ENCODE results near the gene SMG6. TPM values are rescaled to one million over a fixed set of nuclear protein-coding genes. Genes with fewer than 3 reads are reported as not detected.

SMG6 gene
- polyA plus RNA-seq, 4 donors = 15.9 to 17.1 (median 16.4) TPM

DNA sequence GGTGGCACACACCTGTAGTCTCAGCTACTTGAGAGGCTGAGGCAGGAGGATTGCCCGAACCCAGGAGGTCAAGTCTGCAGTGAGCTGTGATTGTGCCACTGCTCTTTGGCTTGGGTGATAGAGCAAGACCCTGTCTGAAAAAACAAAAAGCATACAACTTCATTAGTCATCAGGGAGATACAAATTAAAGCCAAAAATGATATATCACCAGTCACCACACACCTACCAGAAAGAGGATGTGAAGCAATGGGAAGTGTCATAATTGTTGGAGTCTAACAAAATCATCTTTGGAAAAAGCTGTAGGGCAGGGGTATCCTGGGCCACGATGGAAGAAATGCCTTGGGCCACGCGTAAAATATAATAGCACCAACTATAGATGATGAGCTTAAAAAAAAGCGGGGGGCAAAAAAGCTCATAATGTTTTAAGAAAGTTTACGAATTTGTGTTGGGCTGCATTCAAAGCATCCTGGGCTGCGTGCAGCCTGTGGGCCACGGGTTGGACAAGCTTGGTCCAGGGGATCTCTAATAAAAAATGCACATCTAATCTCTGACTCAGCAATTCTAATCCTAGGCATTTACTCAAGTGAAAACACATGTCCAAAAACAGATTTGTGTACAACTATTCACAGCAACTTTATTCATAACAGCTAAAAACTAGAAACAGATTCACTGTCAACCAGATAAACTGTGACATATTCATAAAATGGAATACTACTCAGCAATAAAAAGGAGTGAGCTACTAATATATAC is 182.8 kb downstream of the SMG6 start:
- WGBS, 3 donors = 91 to 95% (median 93%) methylated on average over 8 of the region's 8 CpGs
- Histone ChIP-seq H3K4me3 (ENCODE audit: low read depth in 1 of 3, low read length in 3 of 3) (no peak overlapping the region), H3K4me1 (ENCODE audit: control insufficient read depth in 3 of 3, insufficient read depth in 2 of 3, low read depth in 1 of 3, low read length in 2 of 3) (peaks cover 3 to 20% (median 18%) of the 10 kb centered on the region in 3 donors), H3K27me3 (ENCODE audit: control insufficient read depth in 3 of 3, insufficient read depth in 3 of 3, low read length in 3 of 3) (no peaks in the 10 kb centered on the region), H3K36me3 (ENCODE audit: control insufficient read depth in 3 of 3, insufficient read depth in 2 of 3, low read depth in 1 of 3, low read length in 3 of 3) (peaks cover 0 to 13% (median 0%) of the 10 kb centered on the region in 3 donors), H3K9me3 (ENCODE audit: control insufficient read depth in 2 of 2, insufficient read depth in 1 of 2, low read depth in 1 of 2, low read length in 1 of 2) (no peaks in the 10 kb centered on the region), H3K27ac (ENCODE audit: low read depth in 1 of 3, low read length in 2 of 3) (peak overlapping the region in 1 of 3 donors; percentile 58)
- FAIRE-seq (no peak), DNase-seq (no peak)

DNA sequence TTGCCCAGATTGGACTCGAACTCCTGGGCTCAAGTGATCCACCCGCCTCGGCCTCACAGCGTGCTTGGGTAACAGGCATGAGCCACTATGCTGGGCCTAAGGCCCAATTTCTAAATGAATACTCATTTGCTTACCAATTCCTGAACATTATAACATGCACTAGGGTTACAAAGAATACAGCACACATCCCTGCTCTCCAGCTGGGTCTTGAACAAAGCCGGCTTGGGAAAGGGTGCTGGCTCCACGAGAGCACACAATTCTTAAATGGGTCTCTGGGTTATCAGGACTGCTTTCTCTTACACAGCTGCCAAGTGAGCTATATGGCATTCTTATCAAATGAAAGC is 190.3 kb downstream of the SMG6 start:
- Histone ChIP-seq H3K36me3 (ENCODE audit: control insufficient read depth in 3 of 3, insufficient read depth in 2 of 3, low read depth in 1 of 3, low read length in 3 of 3) (peaks cover 0 to 10% (median 0%) of the 10 kb centered on the region in 3 donors), H3K4me3 (ENCODE audit: low read depth in 1 of 3, low read length in 3 of 3) (no peak overlapping the region), H3K27me3 (ENCODE audit: control insufficient read depth in 3 of 3, insufficient read depth in 3 of 3, low read length in 3 of 3) (no peaks in the 10 kb centered on the region), H3K27ac (ENCODE audit: low read depth in 1 of 3, low read length in 2 of 3) (no peak overlapping the region), H3K4me1 (ENCODE audit: control insufficient read depth in 3 of 3, insufficient read depth in 2 of 3, low read depth in 1 of 3, low read length in 2 of 3) (no peaks in the 10 kb centered on the region), H3K9me3 (ENCODE audit: control insufficient read depth in 2 of 2, insufficient read depth in 1 of 2, low read depth in 1 of 2, low read length in 1 of 2) (no peaks in the 10 kb centered on the region)
- FAIRE-seq (no peak), DNase-seq (no peak)
- WGBS, 3 donors = 78 to 90% (median 83%) methylated on average over 6 of the region's 6 CpGs

DNA sequence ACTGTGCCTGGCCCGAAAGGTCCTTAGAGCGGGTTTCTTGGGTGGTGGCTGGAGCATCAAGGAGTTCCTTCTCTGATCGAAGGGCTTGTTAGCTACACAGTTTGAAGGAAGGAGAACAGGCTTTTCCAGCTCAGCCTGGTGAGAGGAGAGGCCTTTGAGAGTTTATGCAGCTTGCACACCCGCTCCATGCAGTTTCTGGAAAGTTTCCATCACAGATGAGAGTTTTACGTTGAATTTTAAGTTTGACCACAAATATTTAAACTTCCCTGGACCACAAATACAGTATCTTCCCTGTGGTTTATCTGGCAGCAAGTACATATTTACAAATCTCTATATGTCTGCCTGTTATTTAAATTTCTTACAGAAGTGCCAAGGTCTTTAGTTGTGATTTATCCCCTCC is 191.9 kb downstream of the SMG6 start:
- no peaks in the 10 kb centered on the region for H3K27me3 ChIP-seq (ENCODE audit: control insufficient read depth in 3 of 3, insufficient read depth in 3 of 3, low read length in 3 of 3)
- peaks cover 0 to 10% (median 0%) of the 10 kb centered on the region in 3 donors for H3K4me1 ChIP-seq (ENCODE audit: control insufficient read depth in 3 of 3, insufficient read depth in 2 of 3, low read depth in 1 of 3, low read length in 2 of 3)
- no peaks in the 10 kb centered on the region for H3K9me3 ChIP-seq (ENCODE audit: control insufficient read depth in 2 of 2, insufficient read depth in 1 of 2, low read depth in 1 of 2, low read length in 1 of 2)
- FAIRE-seq = no peak
- H3K36me3 ChIP-seq (ENCODE audit: control insufficient read depth in 3 of 3, insufficient read depth in 2 of 3, low read depth in 1 of 3, low read length in 3 of 3) = peaks cover 0 to 17% (median 0%) of the 10 kb centered on the region in 3 donors
- WGBS, 3 donors = 83 to 94% (median 87%) methylated on average over 5 of the region's 5 CpGs
- no peak overlapping the region for H3K27ac ChIP-seq (ENCODE audit: low read depth in 1 of 3, low read length in 2 of 3)
- no peak for DNase-seq
- H3K4me3 ChIP-seq (ENCODE audit: low read depth in 1 of 3, low read length in 3 of 3) = no peak overlapping the region

DNA sequence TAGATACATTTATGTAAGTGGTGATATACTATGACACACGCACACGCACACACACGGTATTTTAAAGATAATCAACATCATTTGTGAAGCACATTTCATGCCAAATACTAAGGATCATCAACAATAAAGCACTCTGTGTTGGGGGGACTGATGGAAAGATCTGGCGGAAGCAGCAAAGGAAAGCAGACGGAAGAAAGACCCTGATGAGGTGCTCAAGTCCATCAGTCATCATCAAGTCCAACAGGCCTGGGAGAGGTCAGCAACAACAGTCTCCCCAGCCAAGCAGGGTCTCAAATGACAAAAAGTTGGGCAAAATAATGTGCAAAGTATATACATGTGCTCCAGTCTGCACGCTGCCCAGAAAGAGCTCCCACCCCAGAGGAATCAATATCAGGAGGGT is 193.1 kb downstream of the SMG6 start:
- no peak for FAIRE-seq
- peaks cover 0 to 17% (median 0%) of the 10 kb centered on the region in 3 donors for H3K36me3 ChIP-seq (ENCODE audit: control insufficient read depth in 3 of 3, insufficient read depth in 2 of 3, low read depth in 1 of 3, low read length in 3 of 3)
- H3K27ac ChIP-seq (ENCODE audit: low read depth in 1 of 3, low read length in 2 of 3) = no peak overlapping the region
- H3K27me3 ChIP-seq (ENCODE audit: control insufficient read depth in 3 of 3, insufficient read depth in 3 of 3, low read length in 3 of 3) = no peaks in the 10 kb centered on the region
- DNase-seq = no peak
- no peaks in the 10 kb centered on the region for H3K9me3 ChIP-seq (ENCODE audit: control insufficient read depth in 2 of 2, insufficient read depth in 1 of 2, low read depth in 1 of 2, low read length in 1 of 2)
- H3K4me1 ChIP-seq (ENCODE audit: control insufficient read depth in 3 of 3, insufficient read depth in 2 of 3, low read depth in 1 of 3, low read length in 2 of 3) = peaks cover 3 to 22% (median 6%) of the 10 kb centered on the region in 3 donors
- H3K4me3 ChIP-seq (ENCODE audit: low read depth in 1 of 3, low read length in 3 of 3) = no peak overlapping the region
- 92 to 97% (median 96%) methylated on average over 6 of the region's 6 CpGs for WGBS, 3 donors

DNA sequence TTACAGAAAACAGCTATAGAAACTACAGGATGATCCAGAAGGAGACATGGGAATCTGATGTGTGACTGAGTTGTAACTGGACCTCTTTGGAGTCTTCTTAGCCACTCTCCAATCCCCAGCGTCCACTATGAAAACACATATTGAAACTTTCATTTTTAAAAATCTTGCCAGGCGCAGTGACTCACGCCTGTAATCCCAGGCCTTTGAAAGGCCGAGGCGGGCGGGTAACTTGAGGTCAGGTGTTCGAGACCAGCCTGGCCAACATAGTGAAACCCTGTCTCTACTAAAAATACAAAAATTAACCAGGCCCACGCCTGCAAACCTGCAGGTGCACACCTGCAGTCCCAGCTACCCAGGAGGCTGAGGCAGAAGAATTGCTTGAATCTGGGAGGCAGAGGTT is 195.4 kb downstream of the SMG6 start:
- H3K4me3 ChIP-seq (ENCODE audit: low read depth in 1 of 3, low read length in 3 of 3) = no peak overlapping the region
- no peak for FAIRE-seq
- no peaks in the 10 kb centered on the region for H3K27me3 ChIP-seq (ENCODE audit: control insufficient read depth in 3 of 3, insufficient read depth in 3 of 3, low read length in 3 of 3)
- no peak for DNase-seq
- peaks cover 3 to 24% (median 6%) of the 10 kb centered on the region in 3 donors for H3K4me1 ChIP-seq (ENCODE audit: control insufficient read depth in 3 of 3, insufficient read depth in 2 of 3, low read depth in 1 of 3, low read length in 2 of 3)
- H3K36me3 ChIP-seq (ENCODE audit: control insufficient read depth in 3 of 3, insufficient read depth in 2 of 3, low read depth in 1 of 3, low read length in 3 of 3) = peaks cover 0 to 21% (median 0%) of the 10 kb centered on the region in 3 donors
- 65 to 72% (median 71%) methylated on average over 8 of the region's 8 CpGs for WGBS, 3 donors
- H3K27ac ChIP-seq (ENCODE audit: low read depth in 1 of 3, low read length in 2 of 3) = no peak overlapping the region
- no peaks in the 10 kb centered on the region for H3K9me3 ChIP-seq (ENCODE audit: control insufficient read depth in 2 of 2, insufficient read depth in 1 of 2, low read depth in 1 of 2, low read length in 1 of 2)

DNA sequence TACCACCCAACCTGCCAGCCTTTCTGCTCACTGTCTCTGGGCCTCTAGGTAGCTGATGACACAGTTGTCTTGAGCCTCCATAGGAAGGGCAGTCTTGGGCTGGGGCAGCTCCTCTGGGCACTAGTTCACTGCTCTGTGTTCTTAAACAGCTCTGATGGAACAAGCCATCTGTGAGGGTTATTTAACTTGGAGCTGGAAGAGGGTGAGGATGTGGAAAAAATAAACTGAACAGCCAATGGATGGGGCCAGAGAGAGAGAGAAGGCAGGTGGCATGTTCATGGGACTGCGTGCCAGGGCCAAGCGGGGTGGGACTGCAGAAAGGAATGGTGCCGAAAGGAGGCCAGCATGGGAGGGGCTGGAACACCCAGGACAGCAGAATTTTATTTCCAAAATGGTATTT is 196.1 kb downstream of the SMG6 start:
- H3K9me3 ChIP-seq (ENCODE audit: control insufficient read depth in 2 of 2, insufficient read depth in 1 of 2, low read depth in 1 of 2, low read length in 1 of 2) = no peaks in the 10 kb centered on the region
- WGBS, 3 donors = 57 to 67% (median 59%) methylated on average over 3 of the region's 3 CpGs
- FAIRE-seq (no peak), DNase-seq (no peak)
- H3K27me3 ChIP-seq (ENCODE audit: control insufficient read depth in 3 of 3, insufficient read depth in 3 of 3, low read length in 3 of 3) = no peaks in the 10 kb centered on the region
- H3K27ac ChIP-seq (ENCODE audit: low read depth in 1 of 3, low read length in 2 of 3) = peak overlapping the region in 1 of 3 donors; percentile 22
- H3K4me3 ChIP-seq (ENCODE audit: low read depth in 1 of 3, low read length in 3 of 3) = no peak overlapping the region
- peaks cover 3 to 24% (median 6%) of the 10 kb centered on the region in 3 donors for H3K4me1 ChIP-seq (ENCODE audit: control insufficient read depth in 3 of 3, insufficient read depth in 2 of 3, low read depth in 1 of 3, low read length in 2 of 3)
- H3K36me3 ChIP-seq (ENCODE audit: control insufficient read depth in 3 of 3, insufficient read depth in 2 of 3, low read depth in 1 of 3, low read length in 3 of 3) = peaks cover 0 to 21% (median 0%) of the 10 kb centered on the region in 3 donors

DNA sequence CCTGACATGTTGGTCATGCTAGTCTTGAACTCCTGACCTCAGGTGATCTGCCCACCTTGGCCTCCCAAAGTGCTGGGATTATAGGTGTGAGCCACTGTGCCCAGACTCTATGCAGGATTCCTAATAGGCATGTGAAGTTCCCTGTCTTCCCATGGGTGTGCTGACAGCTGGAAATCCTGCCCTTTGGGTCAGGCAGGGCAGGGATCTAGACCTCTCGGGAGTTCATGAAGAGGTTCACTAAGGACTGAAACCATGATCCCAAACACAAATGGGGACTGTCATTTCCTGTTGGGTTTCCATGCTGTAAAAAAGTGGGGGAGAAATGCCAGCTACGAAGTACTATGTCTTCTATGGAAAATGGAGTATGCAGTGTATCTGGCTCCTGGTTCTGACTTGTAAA is 196.5 kb downstream of the SMG6 start:
- Histone ChIP-seq H3K36me3 (ENCODE audit: control insufficient read depth in 3 of 3, insufficient read depth in 2 of 3, low read depth in 1 of 3, low read length in 3 of 3) (peaks cover 0 to 21% (median 0%) of the 10 kb centered on the region in 3 donors), H3K9me3 (ENCODE audit: control insufficient read depth in 2 of 2, insufficient read depth in 1 of 2, low read depth in 1 of 2, low read length in 1 of 2) (no peaks in the 10 kb centered on the region), H3K4me1 (ENCODE audit: control insufficient read depth in 3 of 3, insufficient read depth in 2 of 3, low read depth in 1 of 3, low read length in 2 of 3) (peaks cover 3 to 24% (median 6%) of the 10 kb centered on the region in 3 donors), H3K27me3 (ENCODE audit: control insufficient read depth in 3 of 3, insufficient read depth in 3 of 3, low read length in 3 of 3) (no peaks in the 10 kb centered on the region), H3K27ac (ENCODE audit: low read depth in 1 of 3, low read length in 2 of 3) (peak overlapping the region in 1 of 3 donors; percentile 22), H3K4me3 (ENCODE audit: low read depth in 1 of 3, low read length in 3 of 3) (no peak overlapping the region)
- 80 to 90% (median 83%) methylated on average over 2 of the region's 2 CpGs for WGBS, 3 donors
- no peak for DNase-seq
- FAIRE-seq = no peak

DNA sequence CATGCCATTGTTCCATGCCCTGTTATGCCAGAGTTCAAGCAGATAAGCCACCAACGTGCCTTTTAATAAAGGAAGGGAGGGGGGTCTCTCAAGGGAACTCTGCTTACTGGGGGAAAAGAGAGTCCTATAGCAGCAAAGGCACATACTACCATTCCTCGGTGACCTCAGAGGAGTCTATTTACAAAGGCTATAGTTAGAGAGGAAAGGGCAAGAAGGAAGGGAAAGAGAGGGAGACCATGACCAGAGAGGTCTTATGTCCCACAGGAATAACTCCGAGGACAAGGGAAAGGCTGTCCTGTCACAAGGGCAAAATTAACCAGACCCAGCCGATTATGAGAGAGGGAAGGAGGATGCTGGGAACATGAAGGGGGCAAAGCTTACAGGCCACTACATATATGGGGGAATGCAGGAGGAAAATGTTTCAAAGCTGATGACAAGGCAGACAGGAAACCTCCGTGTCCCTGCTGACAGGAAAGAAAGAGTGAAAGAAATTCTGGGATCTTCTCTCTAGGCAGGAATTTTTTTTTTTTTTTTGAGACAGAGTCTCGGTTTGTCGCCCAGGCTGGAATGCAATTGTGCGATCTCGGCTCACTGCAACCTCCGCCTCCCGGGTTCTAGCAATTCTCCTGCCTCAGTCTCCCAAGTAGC is 197.2 kb downstream of the SMG6 start:
- H3K9me3 ChIP-seq (ENCODE audit: control insufficient read depth in 2 of 2, insufficient read depth in 1 of 2, low read depth in 1 of 2, low read length in 1 of 2) = no peaks in the 10 kb centered on the region
- no peak for FAIRE-seq
- peaks cover 0 to 20% (median 0%) of the 10 kb centered on the region in 3 donors for H3K36me3 ChIP-seq (ENCODE audit: control insufficient read depth in 3 of 3, insufficient read depth in 2 of 3, low read depth in 1 of 3, low read length in 3 of 3)
- peak in 1 of 2 donors; percentile 51 for DNase-seq
- no peaks in the 10 kb centered on the region for H3K27me3 ChIP-seq (ENCODE audit: control insufficient read depth in 3 of 3, insufficient read depth in 3 of 3, low read length in 3 of 3)
- H3K4me3 ChIP-seq (ENCODE audit: low read depth in 1 of 3, low read length in 3 of 3) = no peak overlapping the region
- WGBS, 3 donors = 64 to 77% (median 70%) methylated on average over 11 of the region's 11 CpGs
- peak overlapping the region in 2 of 3 donors; percentile 0 to 74 for H3K27ac ChIP-seq (ENCODE audit: low read depth in 1 of 3, low read length in 2 of 3)
- peaks cover 6 to 24% (median 7%) of the 10 kb centered on the region in 3 donors for H3K4me1 ChIP-seq (ENCODE audit: control insufficient read depth in 3 of 3, insufficient read depth in 2 of 3, low read depth in 1 of 3, low read length in 2 of 3)
